ENCODE data around the gene DAB2IP.

GRCh38 chr9:121673576-121673975, 22.1 kb downstream of the DAB2IP start:
- no peak for TF ChIP-seq CTCF (IDR thresholded peaks at IDR 0.05; ENCODE audit: insufficient read depth, low read length, poor library complexity, severe bottlenecking)
- no peak for TF ChIP-seq EZH2phosphoT487 (conservative IDR thresholded peaks at IDR 0.05; ENCODE audit: low read length)
